Right renal cortex interstitium (tissue), 3 donors: ENCODE data around the gene ITPA. TPM values are rescaled to one million over a fixed set of nuclear protein-coding genes. Genes with fewer than 3 reads are reported as not detected.

Source experiments
- DNase-seq, 3 donors: peaks; one replicate each; pipeline ENCODE4 v3.0.0-alpha.2; 2013; ENCODE audit warnings: low read depth in 3 of 3, low spot score in 2 of 3
- polyA plus RNA-seq, 3 donors: library from polyadenylated mRNA; unstranded; fragments of 120-200 nt; gene quantifications; one replicate each; pipeline ENCODE4 v1.2.1, GENCODE V29; 2013; ENCODE audit not compliant: insufficient read length in 3 of 3

ITPA gene
- polyA plus RNA-seq, 3 donors: 43.2 to 46.1 (median 45.6) TPM

GRCh38 chr20:3240776-3241363 is 31.6 kb downstream of the ITPA start:
- DNase-seq: no peak

- DNase-seq: no peak
Observed at GRCh38 chr20:3242172-3242692, 32.9 kb downstream of the ITPA start.

- DNase-seq: no peak
Observed at GRCh38 chr20:3243718-3244358, 34.5 kb downstream of the ITPA start.

- DNase-seq: no peak
Observed at GRCh38 chr20:3244613-3245012, 35.3 kb downstream of the ITPA start.

- DNase-seq: no peak
Observed at GRCh38 chr20:3245156-3245555, 35.9 kb downstream of the ITPA start.

- DNase-seq: no peak
Observed at GRCh38 chr20:3245711-3246110, 36.4 kb downstream of the ITPA start.

- DNase-seq: no peak
Observed at GRCh38 chr20:3246682-3247081, 37.4 kb downstream of the ITPA start.

- no peak for DNase-seq
Observed at GRCh38 chr20:3247638-3248037, 38.3 kb downstream of the ITPA start.

GRCh38 chr20:3248167-3248992 is 39.1 kb downstream of the ITPA start:
- DNase-seq: no peak

GRCh38 chr20:3248993-3249347 is 39.7 kb downstream of the ITPA start:
- DNase-seq: no peak

- DNase-seq: no peak
Observed at GRCh38 chr20:3250091-3250504, 40.8 kb downstream of the ITPA start.

GRCh38 chr20:3251806-3252205 is 42.5 kb downstream of the ITPA start:
- DNase-seq: no peak

GRCh38 chr20:3255728-3256127 is 46.4 kb downstream of the ITPA start:
- DNase-seq: no peak

- DNase-seq: no peak
Observed at GRCh38 chr20:3258429-3258828, 49.1 kb downstream of the ITPA start.

GRCh38 chr20:3262566-3262965 is 53.3 kb downstream of the ITPA start:
- no peak for DNase-seq

GRCh38 chr20:3270051-3270450 is 60.8 kb downstream of the ITPA start:
- DNase-seq: no peak

- no peak for DNase-seq
Observed at GRCh38 chr20:3273371-3273770, 64.1 kb downstream of the ITPA start.

Other genes with a start within 250 kb of the ITPA start
- gene GNRH2, start 165.9 kb upstream of the ITPA start, polyA plus RNA-seq: under 1 TPM in 2 of 3 donors, not detected in 1; 0.22 to 0.34 TPM
- 10 to 100 TPM; 49.1 to 57.7 (median 49.6) TPM for gene MRPS26, start 163.4 kb upstream of the ITPA start, polyA plus RNA-seq
- under 1 TPM in 2 of 3 donors, not detected in 1; 0.40 to 0.47 TPM for gene OXT, start 137.9 kb upstream of the ITPA start, polyA plus RNA-seq
- not detected for gene AVP, start 124.8 kb upstream of the ITPA start, polyA plus RNA-seq
- gene FASTKD5, start 49.6 kb upstream of the ITPA start, polyA plus RNA-seq: 10 to 100 TPM; 20.4 to 22.5 (median 20.8) TPM
- 10 to 100 TPM in 2 of 3 donors, 1 to 10 TPM in 1; 8.5 to 10.3 (median 10.0) TPM for gene UBOX5, start 49.6 kb upstream of the ITPA start, polyA plus RNA-seq
- 10 to 100 TPM; 12.5 to 13.0 (median 12.8) TPM for gene LZTS3, start 35.9 kb upstream of the ITPA start, polyA plus RNA-seq
- gene DDRGK1, start 4.8 kb upstream of the ITPA start, polyA plus RNA-seq: 10 to 100 TPM; 46.7 to 55.0 (median 51.2) TPM
- 1 to 10 TPM; 1.6 to 1.7 (median 1.6) TPM for gene SLC4A11, start 29.7 kb downstream of the ITPA start, polyA plus RNA-seq
- 10 to 100 TPM; 26.0 to 28.6 (median 26.0) TPM for gene DNAAF9, start 198.2 kb downstream of the ITPA start, polyA plus RNA-seq